ENCODE results near the gene ADD1. TPM values are rescaled to one million over a fixed set of nuclear protein-coding genes. Genes with fewer than 3 reads are reported as not detected.

Gene ADD1
- total and polyA plus RNA-seq, 9 donors: 165 to 216 (median 177) TPM

- H3K36me3 ChIP-seq (ENCODE audit: control insufficient read depth, insufficient read depth, low read length): peaks cover 1% of the 10 kb centered on the region
- peak overlapping the region; percentile 15 for H3K27ac ChIP-seq (ENCODE audit: low read length)
- H3K4me1 ChIP-seq (ENCODE audit: control insufficient read depth, insufficient read depth, low read length): peaks cover 47% of the 10 kb centered on the region
- DNase-seq: peak; percentile 65
- no peak overlapping the region for H3K4me3 ChIP-seq (ENCODE audit: low read length)
- H3K27me3 ChIP-seq (ENCODE audit: control insufficient read depth, insufficient read depth, low read length): no peaks in the 10 kb centered on the region
- WGBS (ENCODE audit: insufficient coverage): no CpG with 5 or more reads among the region's 4 CpGs
- no peaks in the 10 kb centered on the region for H3K9me3 ChIP-seq (replicated peaks; ENCODE audit: control insufficient read depth, low read depth, low read length)
Measured at GRCh38 chr4:2861631-2862436, 18.2 kb downstream of the ADD1 start.

GRCh38 chr4:2862528-2862927, 18.9 kb downstream of the ADD1 start:
- Histone ChIP-seq H3K4me3 (ENCODE audit: low read length) (no peak overlapping the region), H3K27ac (ENCODE audit: low read length) (peak overlapping the region; percentile 8), H3K4me1 (ENCODE audit: control insufficient read depth, insufficient read depth, low read length) (peaks cover 54% of the 10 kb centered on the region)

GRCh38 chr4:2863649-2864048, 20.0 kb downstream of the ADD1 start:
- no peaks in the 10 kb centered on the region for H3K27me3 ChIP-seq (ENCODE audit: control insufficient read depth, insufficient read depth, low read length)
- peaks cover 60% of the 10 kb centered on the region for H3K4me1 ChIP-seq (ENCODE audit: control insufficient read depth, insufficient read depth, low read length)
- H3K27ac ChIP-seq (ENCODE audit: low read length): no peak overlapping the region
- no peak for DNase-seq
- no peaks in the 10 kb centered on the region for H3K9me3 ChIP-seq (replicated peaks; ENCODE audit: control insufficient read depth, low read depth, low read length)
- peaks cover 7% of the 10 kb centered on the region for H3K36me3 ChIP-seq (ENCODE audit: control insufficient read depth, insufficient read depth, low read length)
- no peak overlapping the region for H3K4me3 ChIP-seq (ENCODE audit: low read length)

More at GRCh38 chr4:2862528-2862927, 18.9 kb downstream of the ADD1 start:
- Histone ChIP-seq H3K36me3 (ENCODE audit: control insufficient read depth, insufficient read depth, low read length) (peaks cover 3% of the 10 kb centered on the region), H3K27me3 (ENCODE audit: control insufficient read depth, insufficient read depth, low read length) (no peaks in the 10 kb centered on the region), H3K9me3 (replicated peaks; ENCODE audit: control insufficient read depth, low read depth, low read length) (no peaks in the 10 kb centered on the region)
- no CpG with 5 or more reads among the region's 1 CpG for WGBS (ENCODE audit: insufficient coverage)
- DNase-seq: no peak

GRCh38 chr4:2865196-2865780, 21.6 kb downstream of the ADD1 start:
- H3K4me1 ChIP-seq (ENCODE audit: control insufficient read depth, insufficient read depth, low read length): peaks cover 61% of the 10 kb centered on the region
- WGBS (ENCODE audit: insufficient coverage): no CpG with 5 or more reads among the region's 2 CpGs
- H3K27ac ChIP-seq (ENCODE audit: low read length): no peak overlapping the region

GRCh38 chr4:2866160-2866861, 22.7 kb downstream of the ADD1 start:
- WGBS (ENCODE audit: insufficient coverage): 20% methylated on average over 1 of the region's 10 CpGs
- Histone ChIP-seq H3K27me3 (ENCODE audit: control insufficient read depth, insufficient read depth, low read length) (no peaks in the 10 kb centered on the region), H3K9me3 (replicated peaks; ENCODE audit: control insufficient read depth, low read depth, low read length) (no peaks in the 10 kb centered on the region), H3K27ac (ENCODE audit: low read length) (no peak overlapping the region), H3K4me1 (ENCODE audit: control insufficient read depth, insufficient read depth, low read length) (peaks cover 54% of the 10 kb centered on the region), H3K36me3 (ENCODE audit: control insufficient read depth, insufficient read depth, low read length) (peaks cover 7% of the 10 kb centered on the region), H3K4me3 (ENCODE audit: low read length) (no peak overlapping the region)
- DNase-seq: no peak

More at GRCh38 chr4:2865196-2865780, 21.6 kb downstream of the ADD1 start:
- Histone ChIP-seq H3K4me3 (ENCODE audit: low read length) (no peak overlapping the region), H3K9me3 (replicated peaks; ENCODE audit: control insufficient read depth, low read depth, low read length) (no peaks in the 10 kb centered on the region), H3K27me3 (ENCODE audit: control insufficient read depth, insufficient read depth, low read length) (no peaks in the 10 kb centered on the region), H3K36me3 (ENCODE audit: control insufficient read depth, insufficient read depth, low read length) (peaks cover 7% of the 10 kb centered on the region)
- DNase-seq: no peak

- Histone ChIP-seq H3K36me3 (ENCODE audit: control insufficient read depth, insufficient read depth, low read length) (peaks cover 7% of the 10 kb centered on the region), H3K27me3 (ENCODE audit: control insufficient read depth, insufficient read depth, low read length) (no peaks in the 10 kb centered on the region), H3K9me3 (replicated peaks; ENCODE audit: control insufficient read depth, low read depth, low read length) (no peaks in the 10 kb centered on the region), H3K27ac (ENCODE audit: low read length) (peak overlapping the region; percentile 88), H3K4me1 (ENCODE audit: control insufficient read depth, insufficient read depth, low read length) (peaks cover 50% of the 10 kb centered on the region), H3K4me3 (ENCODE audit: low read length) (no peak overlapping the region)
- no peak for DNase-seq
- WGBS (ENCODE audit: insufficient coverage): 89% methylated on average over 3 of the region's 5 CpGs
Measured at GRCh38 chr4:2866891-2867290, 23.2 kb downstream of the ADD1 start.

GRCh38 chr4:2867758-2868491, 24.3 kb downstream of the ADD1 start:
- WGBS (ENCODE audit: insufficient coverage): 12% methylated on average over 10 of the region's 10 CpGs
- DNase-seq: peak; percentile 77
- H3K9me3 ChIP-seq (replicated peaks; ENCODE audit: control insufficient read depth, low read depth, low read length): no peaks in the 10 kb centered on the region
- peaks cover 42% of the 10 kb centered on the region for H3K4me1 ChIP-seq (ENCODE audit: control insufficient read depth, insufficient read depth, low read length)
- no peaks in the 10 kb centered on the region for H3K27me3 ChIP-seq (ENCODE audit: control insufficient read depth, insufficient read depth, low read length)
- peaks cover 7% of the 10 kb centered on the region for H3K36me3 ChIP-seq (ENCODE audit: control insufficient read depth, insufficient read depth, low read length)
- H3K4me3 ChIP-seq (ENCODE audit: low read length): no peak overlapping the region
- H3K27ac ChIP-seq (ENCODE audit: low read length): peak overlapping the region; percentile 88

GRCh38 chr4:2868877-2869487, 25.3 kb downstream of the ADD1 start:
- peaks cover 7% of the 10 kb centered on the region for H3K36me3 ChIP-seq (ENCODE audit: control insufficient read depth, insufficient read depth, low read length)
- H3K4me3 ChIP-seq (ENCODE audit: low read length): no peak overlapping the region
- no peak for DNase-seq
- H3K27ac ChIP-seq (ENCODE audit: low read length): peak overlapping the region; percentile 88
- no peaks in the 10 kb centered on the region for H3K27me3 ChIP-seq (ENCODE audit: control insufficient read depth, insufficient read depth, low read length)
- peaks cover 39% of the 10 kb centered on the region for H3K4me1 ChIP-seq (ENCODE audit: control insufficient read depth, insufficient read depth, low read length)
- 56% methylated on average over 4 of the region's 12 CpGs for WGBS (ENCODE audit: insufficient coverage)
- no peaks in the 10 kb centered on the region for H3K9me3 ChIP-seq (replicated peaks; ENCODE audit: control insufficient read depth, low read depth, low read length)

GRCh38 chr4:2869659-2870058, 26.0 kb downstream of the ADD1 start:
- Histone ChIP-seq H3K27ac (ENCODE audit: low read length) (no peak overlapping the region), H3K27me3 (ENCODE audit: control insufficient read depth, insufficient read depth, low read length) (no peaks in the 10 kb centered on the region), H3K36me3 (ENCODE audit: control insufficient read depth, insufficient read depth, low read length) (peaks cover 7% of the 10 kb centered on the region), H3K4me3 (ENCODE audit: low read length) (no peak overlapping the region), H3K9me3 (replicated peaks; ENCODE audit: control insufficient read depth, low read depth, low read length) (no peaks in the 10 kb centered on the region), H3K4me1 (ENCODE audit: control insufficient read depth, insufficient read depth, low read length) (peaks cover 36% of the 10 kb centered on the region)
- WGBS (ENCODE audit: insufficient coverage): 83% methylated on average over 1 of the region's 6 CpGs
- DNase-seq: no peak

Data from muscle of leg (tissue), 11 donors.